UCSD-AML1 (cell line): ENCODE measurements around the gene TXLNG.
A peak's percentile ranks its signal among the peaks of the same experiment; 100 is the strongest.

Source experiments
- DNase-seq: peaks from one replicate; lab custom pipeline; 2025; ENCODE audit not compliant: unreplicated experiment; lab: John Stamatoyannopoulos, UW

Gene TXLNG

DNA sequence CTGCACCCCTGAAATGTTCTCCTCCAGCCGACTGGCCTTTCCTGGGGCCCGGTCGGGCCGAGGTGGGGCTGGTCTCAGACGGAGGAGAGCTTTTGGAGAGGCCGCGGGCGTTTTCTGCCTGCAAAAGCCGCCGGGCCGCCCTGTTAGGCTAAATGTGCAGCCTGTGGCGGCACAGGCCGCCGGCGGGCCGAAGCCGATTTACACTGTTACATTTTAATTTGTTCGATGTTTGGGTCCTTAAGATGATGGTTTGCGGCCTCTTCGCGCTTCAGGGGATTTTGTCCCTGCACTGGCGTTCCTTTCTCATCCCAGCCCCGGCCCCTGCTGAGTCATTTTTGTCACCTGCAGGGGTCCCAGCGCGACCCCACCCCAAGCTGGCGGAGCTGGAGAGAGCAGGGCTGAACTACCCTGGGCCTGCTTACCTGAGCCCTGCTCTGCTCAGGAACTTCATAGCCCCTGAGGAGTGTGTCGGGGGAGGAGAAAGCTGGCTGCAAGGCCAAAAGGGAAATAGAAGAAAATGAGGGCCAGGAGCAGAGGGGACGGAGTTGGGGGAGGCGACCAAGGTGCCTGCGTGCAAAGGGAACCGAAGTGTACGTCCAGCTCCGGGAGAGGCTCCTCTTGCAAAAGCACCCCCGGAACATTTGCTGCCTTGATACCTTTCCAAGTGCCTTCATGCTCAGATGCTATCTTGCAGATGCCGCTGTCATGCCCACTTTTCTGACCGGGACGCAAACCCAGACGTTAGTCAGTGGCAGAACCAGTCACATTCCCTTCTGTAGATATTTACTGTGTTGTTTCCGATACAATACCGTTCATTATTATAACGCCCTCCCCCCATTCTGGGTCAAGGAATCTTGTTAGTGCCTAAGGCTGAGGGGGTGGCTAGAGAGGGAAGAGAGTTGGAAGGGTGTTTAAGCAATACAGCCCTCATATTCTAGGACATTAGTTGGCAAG lies 84.9 kb downstream of the TXLNG start:
- DNase-seq = peak; percentile 45

GRCh38 chrX:16873106-16873505 lies 86.8 kb downstream of the TXLNG start:
- DNase-seq = no peak

DNA sequence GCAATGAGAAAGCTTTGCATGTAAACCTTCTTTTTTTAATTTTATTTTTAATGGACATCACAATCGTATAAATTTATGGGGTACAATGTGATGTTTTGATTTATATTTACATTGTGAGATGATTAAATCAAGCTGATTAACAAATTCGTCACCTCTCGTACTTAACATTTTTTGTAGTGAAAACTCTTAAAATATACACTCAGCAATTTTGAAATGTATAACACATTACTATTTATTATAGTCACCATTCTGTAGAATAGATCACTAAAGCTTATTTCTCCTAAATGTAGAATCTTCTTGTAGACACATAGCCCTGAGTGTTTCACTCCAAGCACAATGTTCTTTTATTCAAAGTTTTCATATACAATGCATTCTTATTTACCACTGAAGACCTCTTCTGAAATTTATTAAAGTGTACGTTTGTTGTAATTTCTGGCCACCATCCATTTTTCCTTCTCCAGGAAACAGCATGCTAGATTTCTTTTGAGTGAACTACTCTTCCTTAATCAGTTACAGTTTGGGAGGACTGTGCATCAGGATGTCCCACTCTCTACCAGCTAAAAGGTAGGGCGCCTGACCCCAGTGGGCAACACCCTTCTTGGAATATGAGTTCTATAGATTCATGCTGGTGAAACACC lies 88.3 kb downstream of the TXLNG start:
- no peak for DNase-seq

- no peak for DNase-seq
Observed at GRCh38 chrX:16876696-16877095, 90.4 kb downstream of the TXLNG start.

DNA sequence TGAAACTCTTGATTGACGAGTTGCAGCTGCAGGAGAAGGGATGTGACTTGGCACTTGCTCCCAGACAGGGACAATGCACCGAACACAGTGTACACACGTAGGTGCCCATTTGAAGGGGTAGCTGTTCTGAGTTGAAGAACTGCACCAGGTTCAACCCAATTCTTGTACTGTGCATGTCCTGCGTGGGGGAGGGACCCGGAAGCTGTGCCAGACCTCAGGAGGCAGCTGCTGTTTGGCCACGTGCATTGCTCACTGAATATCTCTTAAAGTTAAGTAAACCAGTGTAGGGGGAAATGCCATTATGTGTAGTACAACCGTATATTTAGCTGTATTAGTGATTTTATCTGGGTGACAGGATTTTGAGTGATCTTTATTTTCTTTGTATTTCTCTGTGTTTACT lies 95.9 kb downstream of the TXLNG start:
- peak; percentile 17 for DNase-seq

DNA sequence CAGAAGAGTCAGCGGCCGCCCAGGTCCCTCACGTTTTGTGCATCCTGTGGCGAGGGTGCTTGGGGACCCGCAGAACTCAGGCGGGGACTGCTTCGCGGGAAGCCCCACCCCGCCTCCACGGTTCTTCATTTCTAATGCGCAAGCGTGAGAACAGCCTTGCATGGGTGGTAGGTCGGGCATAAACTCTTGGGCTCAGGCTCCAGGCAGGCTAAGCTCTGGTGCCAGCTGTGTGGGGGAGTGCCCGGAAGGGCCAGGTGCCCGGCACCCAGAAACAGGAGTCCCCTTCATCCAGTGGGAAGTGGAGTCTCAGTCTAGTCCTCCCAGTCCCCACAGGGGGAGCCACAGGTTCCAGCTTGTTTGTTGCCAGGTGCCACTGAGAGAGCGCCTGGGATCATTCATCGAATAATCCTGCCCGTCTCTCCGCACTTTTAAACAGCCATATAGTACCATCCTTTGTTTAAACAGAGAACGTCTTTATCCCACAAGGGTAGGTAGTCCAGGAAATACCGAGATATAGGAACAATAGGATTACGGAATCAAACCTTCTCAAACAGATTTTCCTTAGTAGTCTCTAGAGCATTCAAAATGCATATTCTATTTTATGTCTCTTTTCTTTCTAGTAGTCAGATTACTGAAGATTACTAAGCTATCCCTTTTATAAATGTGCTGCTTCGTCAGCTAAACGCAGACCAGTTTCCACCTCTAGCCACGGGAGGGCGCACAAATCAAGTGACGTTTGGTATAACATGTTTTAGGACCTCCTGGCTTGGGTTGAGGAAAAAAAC lies 96.6 kb downstream of the TXLNG start:
- peak; percentile 61 for DNase-seq

DNA sequence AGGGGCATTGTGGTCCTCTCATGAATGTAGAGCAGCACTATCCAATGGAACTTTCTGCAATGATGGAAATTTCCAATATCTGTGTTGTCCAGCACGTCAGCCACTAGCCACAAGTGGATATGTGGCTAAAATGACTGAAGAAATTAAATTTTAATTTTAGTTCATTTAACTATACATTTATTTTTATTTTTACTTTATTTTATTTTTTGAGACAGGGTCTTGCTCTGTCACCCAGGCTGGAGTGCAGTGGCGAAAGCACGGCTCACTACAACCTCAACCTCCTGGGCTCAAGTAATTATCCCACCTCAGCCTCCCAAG lies 97.2 kb downstream of the TXLNG start:
- no peak for DNase-seq

DNA sequence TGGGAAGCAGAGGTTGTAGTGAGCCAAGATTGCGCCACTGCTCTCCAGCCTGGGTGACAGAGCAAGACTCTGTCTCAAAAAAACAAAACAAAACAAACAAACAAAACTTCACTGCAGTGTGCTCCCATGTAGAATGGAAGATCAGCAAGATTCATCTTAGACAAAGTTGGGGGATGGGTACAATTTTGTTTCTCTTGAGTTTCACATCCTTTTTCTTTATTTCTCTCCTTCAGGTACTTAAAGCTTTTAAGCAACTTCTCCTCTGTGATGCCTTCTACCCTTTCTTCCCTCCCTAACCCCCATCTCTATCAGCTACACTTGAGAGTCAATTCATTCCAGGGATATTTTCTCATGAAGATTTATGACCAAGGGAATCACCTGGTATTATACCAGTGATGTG lies 99.4 kb downstream of the TXLNG start:
- DNase-seq = no peak

GRCh38 chrX:16892504-16893362 lies 106.5 kb downstream of the TXLNG start:
- peak; percentile 67 for DNase-seq
